Thoracic aorta (tissue), 2 donors: ENCODE results near the gene GCM1. TPM values are rescaled to one million over a fixed set of nuclear protein-coding genes. Genes with fewer than 3 reads are reported as not detected.

Experiments
- ATAC-seq: fragments of 150-250 bp; one replicate; pipeline ENCODE4 v1.8.0; 2017; ENCODE audit warnings: low read depth; ENCODE audit not compliant: insufficient number of reproducible peaks, low FRiP score
- DNase-seq: peaks from one replicate; pipeline ENCODE4 v3.0.0-alpha.2; 2020; ENCODE audit warnings: low spot score
- H3K27ac ChIP-seq, 2 donors: fragments of 200-600 bp; sonication (generic); 1 replicate in 1 of 2; 2 replicates in 1 of 2; pipeline ENCODE4 v1.5.1; 2016; ENCODE audit warnings: mild to moderate bottlenecking in 2 of 2, moderate library complexity in 2 of 2
- H3K27me3 ChIP-seq: fragments of 200-600 bp; sonication (generic); replicated peaks from 2 replicates; pipeline ENCODE4 v1.6.0; 2016; ENCODE audit warnings: mild to moderate bottlenecking; ENCODE audit not compliant: insufficient read depth
- H3K36me3 ChIP-seq: fragments of 200-600 bp; sonication (generic); one replicate; pipeline ENCODE4 v1.5.1; 2016
- H3K4me1 ChIP-seq, 2 donors: fragments of 200-600 bp; sonication (generic); 1 replicate in 1 of 2; 2 replicates in 1 of 2; pipeline versions ENCODE4 v1.5.1 to v1.6.0; 2016; ENCODE audit warnings: low read depth in 2 of 2, mild to moderate bottlenecking in 1 of 2; ENCODE audit not compliant: control insufficient read depth in 1 of 2
- H3K4me3 ChIP-seq: fragments of 200-600 bp; sonication (generic); 2 replicates; pipeline ENCODE4 v1.5.1; 2016; ENCODE audit warnings: mild to moderate bottlenecking
- H3K9me3 ChIP-seq: fragments of 200-600 bp; sonication (generic); 2 replicates; pipeline ENCODE4 v1.5.1; 2016
- CTCF ChIP-seq: fragments of 200-600 bp; sonication (generic); IDR thresholded peaks from one replicate; pipeline ENCODE4 v1.5.1; 2019; ENCODE audit warnings: antibody characterized with exemption
- total RNA-seq, 2 donors: library from RNA; depleted of rRNA; stranded (reverse); fragments of >200 nt; gene quantifications; one replicate each; pipeline versions ENCODE4 v1.1.0 to v1.2.3, GENCODE V29; 2016

Gene GCM1
- total RNA-seq, 2 donors from 2014 or later: not detected

- Histone ChIP-seq H3K27ac (no peak overlapping the region), H3K36me3 (no peaks in the 10 kb centered on the region), H3K4me1 (no peaks in the 10 kb centered on the region), H3K9me3 (no peaks in the 10 kb centered on the region), H3K27me3 (no peaks in the 10 kb centered on the region), H3K4me3 (no peak overlapping the region)
- ATAC-seq (no peak), DNase-seq (no peak)
- TF ChIP-seq CTCF: no peak
Observed at GRCh38 chr6:53115741-53116140, 32.9 kb downstream of the GCM1 start.

GRCh38 chr6:53115113-53115512 lies 33.5 kb downstream of the GCM1 start:
- no peaks in the 10 kb centered on the region for H3K4me1 ChIP-seq
- DNase-seq (no peak), ATAC-seq (no peak)
- no peak overlapping the region for H3K4me3 ChIP-seq
- TF ChIP-seq CTCF: no peak
- no peak overlapping the region for H3K27ac ChIP-seq
- no peaks in the 10 kb centered on the region for H3K27me3 ChIP-seq
- H3K36me3 ChIP-seq: no peaks in the 10 kb centered on the region
- no peaks in the 10 kb centered on the region for H3K9me3 ChIP-seq

GRCh38 chr6:53113742-53114141 lies 34.9 kb downstream of the GCM1 start:
- no peak for ATAC-seq
- Histone ChIP-seq H3K4me3 (no peak overlapping the region), H3K27me3 (no peaks in the 10 kb centered on the region), H3K4me1 (no peaks in the 10 kb centered on the region), H3K9me3 (no peaks in the 10 kb centered on the region), H3K36me3 (no peaks in the 10 kb centered on the region), H3K27ac (no peak overlapping the region)
- no peak for DNase-seq
- TF ChIP-seq CTCF: no peak

- Histone ChIP-seq H3K9me3 (no peaks in the 10 kb centered on the region), H3K27ac (no peak overlapping the region), H3K4me1 (no peaks in the 10 kb centered on the region), H3K36me3 (no peaks in the 10 kb centered on the region), H3K4me3 (no peak overlapping the region), H3K27me3 (no peaks in the 10 kb centered on the region)
- DNase-seq: no peak
- ATAC-seq: no peak
- TF ChIP-seq CTCF: no peak
Observed at GRCh38 chr6:53112871-53113270, 35.8 kb downstream of the GCM1 start.

GRCh38 chr6:53112404-53112803 lies 36.2 kb downstream of the GCM1 start:
- Histone ChIP-seq H3K27me3 (no peaks in the 10 kb centered on the region), H3K9me3 (no peaks in the 10 kb centered on the region), H3K36me3 (no peaks in the 10 kb centered on the region), H3K4me1 (no peaks in the 10 kb centered on the region), H3K27ac (no peak overlapping the region), H3K4me3 (no peak overlapping the region)
- ATAC-seq (no peak), DNase-seq (no peak)
- TF ChIP-seq CTCF: no peak
